Measurements from ENCODE around the gene TTC34.

- TF ChIP-seq EP300 (IDR thresholded peaks at IDR 0.05) (no peak), CTCF (IDR thresholded peaks at IDR 0.05) (no peak), POLR2AphosphoS5 (IDR thresholded peaks at IDR 0.05) (no peak)
Measured at GRCh38 chr1:2590233-2591141, 211.0 kb downstream of the TTC34 start.
